HL-60 (cell line): Measurements from ENCODE around the gene ITGA6.

ENCODE experiments used
- DNase-seq, 2 experiments: peaks; one replicate each; pipeline ENCODE4 v3.0.0-alpha.2; 2010 to 2020; ENCODE audit warnings: low read depth in 1 of 2, low spot score in 1 of 2
- H3K27ac ChIP-seq: fragments of 250-450 bp; sonication (Bioruptor Pico); replicated peaks from 2 replicates; pipeline ENCODE4 v1.5.1; 2020; ENCODE audit warnings: mild to moderate bottlenecking, moderate library complexity
- H3K27me3 ChIP-seq: fragments of 250-450 bp; sonication (Bioruptor Pico); 2 replicates; pipeline ENCODE4 v1.5.1; 2021; ENCODE audit warnings: mild to moderate bottlenecking, moderate library complexity; ENCODE audit not compliant: insufficient read depth, poor library complexity, severe bottlenecking
- H3K4me3 ChIP-seq: replicated peaks from 2 replicates; pipeline ENCODE4 v1.5.1; 2011; ENCODE audit warnings: mild to moderate bottlenecking, control low read depth, low read length; ENCODE audit not compliant: insufficient read depth
- CTCF ChIP-seq: IDR thresholded peaks from one replicate; pipeline ENCODE4 v1.5.1; 2011; ENCODE audit warnings: low read length, control low read depth, inconsistent platforms; ENCODE audit not compliant: insufficient read depth
- GABPA ChIP-seq: IDR thresholded peaks from 2 replicates; pipeline ENCODE4 v1.6.1; 2012; ENCODE audit warnings: low read depth
- POLR2AphosphoS5 ChIP-seq: IDR thresholded peaks from 2 replicates; pipeline ENCODE4 v1.6.1; 2012; ENCODE audit warnings: low read depth
- SPI1 ChIP-seq: IDR thresholded peaks from 2 replicates; pipeline ENCODE4 v1.6.1; 2012; ENCODE audit warnings: low read depth, mild to moderate bottlenecking, borderline replicate concordance
- TF ChIP-seq, protein P1 (sequence below): IDR thresholded peaks from 2 replicates; pipeline ENCODE4 v1.6.1; 2012; ENCODE audit warnings: low read depth; ENCODE audit not compliant: insufficient replicate concordance

The ITGA6 gene

GRCh38 chr2:172395503-172395902, 31.9 kb upstream of the ITGA6 start:
- H3K27ac ChIP-seq = no peak overlapping the region
- H3K4me3 ChIP-seq = no peak overlapping the region
- TF ChIP-seq GABPA (no peak), SPI1 (peak; percentile 50; the same call in 1 of the 2 replicates), CTCF (no peak), POLR2AphosphoS5 (peak; percentile 90)
- peak; percentile 57 to 60 for DNase-seq
- H3K27me3 ChIP-seq = no peaks in the 10 kb centered on the region

DNA sequence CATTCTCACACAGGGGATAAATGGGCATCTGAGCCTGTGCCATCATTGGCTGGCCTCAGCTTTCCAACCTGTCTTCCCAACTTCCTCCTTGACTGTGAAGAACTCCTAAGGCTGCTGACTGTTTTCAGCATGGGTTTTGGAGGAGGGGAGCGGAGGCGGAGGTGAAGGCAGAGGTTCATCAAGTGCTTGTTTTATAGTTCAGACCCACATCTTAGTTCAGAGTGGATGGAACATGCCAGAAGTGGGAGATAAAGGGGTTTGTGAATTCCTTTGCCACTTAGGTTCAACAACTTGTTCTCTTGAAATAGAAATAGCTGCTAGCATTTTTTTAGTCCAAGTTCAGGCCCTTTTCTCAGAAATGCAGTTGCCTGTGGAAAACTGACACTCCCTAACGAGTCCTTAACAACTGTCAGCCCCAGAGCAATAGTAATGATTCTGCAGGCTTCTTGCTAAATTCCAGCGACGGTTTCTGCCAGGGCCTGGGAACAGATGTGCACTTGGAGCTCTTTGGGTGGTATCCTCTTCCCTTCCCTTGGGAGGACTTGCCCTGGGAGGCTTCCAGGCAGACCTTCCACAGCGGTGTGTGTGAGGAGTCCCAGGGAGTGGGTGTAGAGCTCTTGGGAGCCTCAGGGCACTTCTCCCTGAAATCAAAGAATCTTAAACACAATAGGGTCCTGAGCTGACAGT, 30.1 kb upstream of the ITGA6 start:
- Histone ChIP-seq H3K27me3 (no peaks in the 10 kb centered on the region), H3K4me3 (no peak overlapping the region), H3K27ac (no peak overlapping the region)
- TF ChIP-seq POLR2AphosphoS5 (no peak), GABPA (no peak), CTCF (no peak), SPI1 (no peak)
- TF ChIP-seq, protein P1, sequence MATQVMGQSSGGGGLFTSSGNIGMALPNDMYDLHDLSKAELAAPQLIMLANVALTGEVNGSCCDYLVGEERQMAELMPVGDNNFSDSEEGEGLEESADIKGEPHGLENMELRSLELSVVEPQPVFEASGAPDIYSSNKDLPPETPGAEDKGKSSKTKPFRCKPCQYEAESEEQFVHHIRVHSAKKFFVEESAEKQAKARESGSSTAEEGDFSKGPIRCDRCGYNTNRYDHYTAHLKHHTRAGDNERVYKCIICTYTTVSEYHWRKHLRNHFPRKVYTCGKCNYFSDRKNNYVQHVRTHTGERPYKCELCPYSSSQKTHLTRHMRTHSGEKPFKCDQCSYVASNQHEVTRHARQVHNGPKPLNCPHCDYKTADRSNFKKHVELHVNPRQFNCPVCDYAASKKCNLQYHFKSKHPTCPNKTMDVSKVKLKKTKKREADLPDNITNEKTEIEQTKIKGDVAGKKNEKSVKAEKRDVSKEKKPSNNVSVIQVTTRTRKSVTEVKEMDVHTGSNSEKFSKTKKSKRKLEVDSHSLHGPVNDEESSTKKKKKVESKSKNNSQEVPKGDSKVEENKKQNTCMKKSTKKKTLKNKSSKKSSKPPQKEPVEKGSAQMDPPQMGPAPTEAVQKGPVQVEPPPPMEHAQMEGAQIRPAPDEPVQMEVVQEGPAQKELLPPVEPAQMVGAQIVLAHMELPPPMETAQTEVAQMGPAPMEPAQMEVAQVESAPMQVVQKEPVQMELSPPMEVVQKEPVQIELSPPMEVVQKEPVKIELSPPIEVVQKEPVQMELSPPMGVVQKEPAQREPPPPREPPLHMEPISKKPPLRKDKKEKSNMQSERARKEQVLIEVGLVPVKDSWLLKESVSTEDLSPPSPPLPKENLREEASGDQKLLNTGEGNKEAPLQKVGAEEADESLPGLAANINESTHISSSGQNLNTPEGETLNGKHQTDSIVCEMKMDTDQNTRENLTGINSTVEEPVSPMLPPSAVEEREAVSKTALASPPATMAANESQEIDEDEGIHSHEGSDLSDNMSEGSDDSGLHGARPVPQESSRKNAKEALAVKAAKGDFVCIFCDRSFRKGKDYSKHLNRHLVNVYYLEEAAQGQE = no peak
- no peak for DNase-seq

DNA sequence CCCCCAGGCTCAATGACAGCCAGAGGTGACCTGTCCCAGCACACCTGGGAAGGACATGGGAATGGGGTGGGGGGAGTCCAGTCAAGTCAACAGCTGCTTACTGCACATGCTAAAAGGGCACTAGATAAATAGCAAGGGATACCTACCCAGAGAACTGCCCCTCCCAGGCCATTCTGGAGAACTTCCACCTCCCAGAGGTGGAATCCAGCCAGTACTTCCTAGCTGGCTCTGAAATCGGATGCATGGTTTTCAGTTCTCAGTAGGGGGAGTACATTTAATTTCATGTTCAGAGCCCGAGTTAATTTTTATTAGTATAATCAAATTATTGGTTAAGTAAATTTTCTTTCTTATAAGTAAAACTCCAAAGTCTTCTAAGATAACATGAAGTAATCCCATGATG, 28.9 kb upstream of the ITGA6 start:
- no peak for DNase-seq
- TF ChIP-seq GABPA = no peak
- no peak for TF ChIP-seq SPI1
- no peak for TF ChIP-seq CTCF
- TF ChIP-seq, protein P1 = no peak

DNA sequence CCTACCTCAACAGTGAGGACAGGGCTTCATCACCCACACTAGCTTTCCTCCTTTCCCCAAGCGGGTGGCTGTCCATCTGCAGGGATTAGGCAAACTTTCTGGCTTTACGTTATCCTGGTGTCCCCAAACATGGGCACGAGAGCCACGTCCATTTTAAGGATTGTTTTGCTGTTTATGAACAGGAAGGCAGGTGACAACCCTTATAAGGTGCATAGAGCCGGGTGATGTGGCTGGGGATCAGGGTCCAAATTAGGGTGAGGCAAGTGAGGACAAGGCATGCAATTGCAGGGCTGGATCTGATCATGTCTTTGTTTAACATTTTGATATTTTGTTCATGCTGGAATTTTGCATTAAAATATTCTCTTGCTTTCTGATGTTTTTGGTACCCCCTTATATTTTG, 27.6 kb upstream of the ITGA6 start:
- no peak overlapping the region for H3K27ac ChIP-seq
- TF ChIP-seq SPI1 = no peak
- no peak for TF ChIP-seq GABPA
- TF ChIP-seq CTCF = no peak
- no peak for TF ChIP-seq POLR2AphosphoS5
- TF ChIP-seq, protein P1 = no peak
- H3K4me3 ChIP-seq = no peak overlapping the region
- DNase-seq = no peak
- no peaks in the 10 kb centered on the region for H3K27me3 ChIP-seq

More for the DNA sequence above, 28.9 kb upstream of the ITGA6 start:
- H3K27me3 ChIP-seq = no peaks in the 10 kb centered on the region
- H3K27ac ChIP-seq = no peak overlapping the region
- no peak overlapping the region for H3K4me3 ChIP-seq
